CD14-positive monocyte (primary cell): ENCODE measurements around the gene ESRRG. TPM values are rescaled to one million over a fixed set of nuclear protein-coding genes. Genes with fewer than 3 reads are reported as not detected.

ENCODE experiments used
- DNase-seq, 3 donors: peaks; one replicate each; pipeline ENCODE4 v3.0.0-alpha.2; 2011 to 2022
- H2AFZ ChIP-seq: 2 replicates; pipeline ENCODE4 v1.6.0; 2012; ENCODE audit warnings: mild to moderate bottlenecking, low read depth, low read length, inconsistent platforms; ENCODE audit not compliant: insufficient read depth, poor library complexity, severe bottlenecking
- H3K27ac ChIP-seq, 2 donors: 1 replicate in 1 of 2; 2 replicates in 1 of 2; pipeline ENCODE4 v1.5.1; 2012 to 2013; ENCODE audit warnings: low read length in 2 of 2, control low read depth in 1 of 2, inconsistent platforms in 1 of 2, low read depth in 1 of 2, mild to moderate bottlenecking in 1 of 2
- H3K27me3 ChIP-seq, 2 donors: one replicate each; pipeline versions ENCODE4 v1.6.0 to v1.6.1; 2011 to 2013; ENCODE audit warnings: low read length in 2 of 2; ENCODE audit not compliant: control insufficient read depth in 2 of 2, insufficient read depth in 2 of 2
- H3K36me3 ChIP-seq, 2 donors: replicated peaks in 1 of 2; 1 replicate in 1 of 2; 2 replicates in 1 of 2; pipeline versions ENCODE4 v1.5.1 to v1.6.1; 2012 to 2013; ENCODE audit warnings: low read length in 2 of 2, control low read depth in 1 of 2, inconsistent platforms in 1 of 2, mild to moderate bottlenecking in 1 of 2; ENCODE audit not compliant: insufficient read depth in 2 of 2, control insufficient read depth in 1 of 2
- H3K4me1 ChIP-seq, 2 donors: 1 replicate in 1 of 2; 2 replicates in 1 of 2; pipeline versions ENCODE4 v1.5.1 to v1.6.1; 2012 to 2013; ENCODE audit warnings: low read length in 2 of 2, control low read depth in 1 of 2, inconsistent platforms in 1 of 2, mild to moderate bottlenecking in 1 of 2, moderate library complexity in 1 of 2; ENCODE audit not compliant: insufficient read depth in 2 of 2, control insufficient read depth in 1 of 2
- H3K4me2 ChIP-seq: replicated peaks from 2 replicates; pipeline ENCODE3; 2012; ENCODE audit warnings: low read length, moderate library complexity, mild to moderate bottlenecking; ENCODE audit not compliant: poor library complexity, severe bottlenecking; ENCODE audit errors: extremely low read depth
- H3K4me3 ChIP-seq, 3 experiments: fragments of 200-600 bp in 1 of 3; sonication (generic) in 1 of 3; replicated peaks in 1 of 3; 1 replicate in 2 of 3; 2 replicates in 1 of 3; pipeline ENCODE4 v1.5.1; 2011 to 2013; ENCODE audit warnings: low read length in 3 of 3, mild to moderate bottlenecking in 3 of 3, control low read depth in 2 of 3, low read depth in 2 of 3, inconsistent platforms in 1 of 3, moderate library complexity in 1 of 3
- H3K79me2 ChIP-seq: 2 replicates; pipeline ENCODE4 v1.6.0; 2012; ENCODE audit warnings: mild to moderate bottlenecking, control low read depth, inconsistent platforms, low read length, moderate library complexity; ENCODE audit not compliant: insufficient read depth
- H3K9ac ChIP-seq: 2 replicates; pipeline ENCODE4 v1.6.0; 2017; ENCODE audit warnings: low read length, mild to moderate bottlenecking; ENCODE audit not compliant: insufficient read depth, poor library complexity, severe bottlenecking
- H3K9me3 ChIP-seq, 2 donors: replicated peaks in 1 of 2; 1 replicate in 1 of 2; 2 replicates in 1 of 2; pipeline versions ENCODE4 v1.5.1 to v1.6.1; 2012 to 2013; ENCODE audit warnings: low read length in 2 of 2, control low read depth in 1 of 2; ENCODE audit not compliant: control insufficient read depth in 1 of 2, insufficient read depth in 1 of 2
- H4K20me1 ChIP-seq: 2 replicates; pipeline ENCODE4 v1.6.0; 2012; ENCODE audit warnings: mild to moderate bottlenecking, low read length, control low read depth, moderate library complexity; ENCODE audit not compliant: insufficient read depth
- H3K27ac Mint-ChIP-seq, 7 donors: one replicate each; pipeline ENCODE4 v1.8.0; 2020; ENCODE audit warnings: mild to moderate bottlenecking in 7 of 7, mixed read lengths in 7 of 7, moderate library complexity in 6 of 7, inconsistent platforms in 2 of 7
- H3K27me3 Mint-ChIP-seq, 3 donors: one replicate each; pipeline ENCODE4 v1.8.0; 2021 to 2022; ENCODE audit warnings: low read depth in 3 of 3, mild to moderate bottlenecking in 3 of 3, mixed read lengths in 3 of 3, moderate library complexity in 3 of 3, inconsistent platforms in 1 of 3
- H3K36me3 Mint-ChIP-seq, 2 donors: one replicate each; pipeline ENCODE4 v1.8.0; 2020; ENCODE audit warnings: mixed read lengths in 2 of 2, inconsistent platforms in 1 of 2, mild to moderate bottlenecking in 1 of 2
- H3K4me1 Mint-ChIP-seq: one replicate; pipeline ENCODE4 v1.8.0; 2020; ENCODE audit warnings: mild to moderate bottlenecking, mixed read lengths
- H3K4me3 Mint-ChIP-seq, 2 donors: one replicate each; pipeline ENCODE4 v1.8.0; 2020; ENCODE audit warnings: mild to moderate bottlenecking in 2 of 2, mixed read lengths in 2 of 2, moderate library complexity in 1 of 2
- H3K9me3 Mint-ChIP-seq, 7 donors: one replicate each; pipeline ENCODE4 v1.8.0; 2020 to 2022; ENCODE audit warnings: mixed read lengths in 7 of 7, mild to moderate bottlenecking in 6 of 7, moderate library complexity in 6 of 7, inconsistent platforms in 2 of 7
- CTCF ChIP-seq: fragments of 200-600 bp; IDR thresholded peaks from one replicate; pipeline ENCODE4 v1.8.0; 2022; ENCODE audit warnings: antibody characterized with exemption, mild to moderate bottlenecking
- WGBS: methylation state at CpG from one replicate; pipeline ENCODE4 v1.1.5; 2013; ENCODE audit warnings: missing lambda C conversion rate; ENCODE audit not compliant: insufficient coverage; 5-methylcytosine and 5-hydroxymethylcytosine counted together
- intact Hi-C, 2 donors: fragments of 100-400 bp; cut with micrococcal nuclease; formaldehyde crosslinking; loops; one replicate each; pipeline versions ENCODE4 v1.15.0 to v1.15.1; 2023
- polyA plus RNA-seq, 3 donors: library from polyadenylated mRNA; depleted of rRNA in 1 of 3; unstranded in 2 of 3; stranded (reverse) in 1 of 3; fragments of 300-500 nt in 2 of 3; fragments of >200 nt in 1 of 3; fragmentation: Illumina TruSeq in 2 of 3; gene quantifications; 1 replicate in 2 of 3; 2 replicates in 1 of 3; pipeline ENCODE4 v1.2.3, GENCODE V29; 2012 to 2021

Gene ESRRG
- polyA plus RNA-seq, 3 donors = not detected

GRCh38 chr1:216643176-216643575 lies 80.1 kb downstream of the ESRRG start:
- Histone ChIP-seq H3K79me2 (no peaks in the 10 kb centered on the region), H3K9me3 (no peaks in the 10 kb centered on the region), H3K4me2 (no peak overlapping the region), H3K9ac (no peak overlapping the region), H3K27ac (no peak overlapping the region), H3K36me3 (no peaks in the 10 kb centered on the region), H3K4me1 (no peaks in the 10 kb centered on the region), H3K4me3 (no peak overlapping the region), H2AFZ (no peak overlapping the region), H3K27me3 (no peaks in the 10 kb centered on the region), H4K20me1 (no peaks in the 10 kb centered on the region)
- Mint-ChIP-seq H3K4me3 (no peak overlapping the region), H3K36me3 (no peaks in the 10 kb centered on the region), H3K27ac (no peak overlapping the region), H3K9me3 (peaks cover 0 to 7% (median 0%) of the 10 kb centered on the region in 7 donors), H3K4me1 (no peaks in the 10 kb centered on the region), H3K27me3 (peaks cover 0 to 3% (median 0%) of the 10 kb centered on the region in 3 donors)
- 83% methylated on average over 1 of the region's 1 CpG for WGBS
- no peak for DNase-seq
- TF ChIP-seq CTCF = no peak
- intact Hi-C loops = no loop called here

GRCh38 chr1:216641669-216642460 lies 81.4 kb downstream of the ESRRG start:
- Histone ChIP-seq H3K4me2 (no peak overlapping the region), H4K20me1 (no peaks in the 10 kb centered on the region), H3K4me3 (no peak overlapping the region), H3K79me2 (no peaks in the 10 kb centered on the region), H3K9me3 (no peaks in the 10 kb centered on the region), H3K27ac (no peak overlapping the region), H3K4me1 (no peaks in the 10 kb centered on the region), H3K9ac (no peak overlapping the region), H3K36me3 (no peaks in the 10 kb centered on the region), H3K27me3 (no peaks in the 10 kb centered on the region), H2AFZ (no peak overlapping the region)
- peaks cover 0 to 3% (median 0%) of the 10 kb centered on the region in 7 donors for H3K9me3 Mint-ChIP-seq
- H3K4me3 Mint-ChIP-seq = no peak overlapping the region
- no peak for TF ChIP-seq CTCF
- H3K36me3 Mint-ChIP-seq = no peaks in the 10 kb centered on the region
- no peak overlapping the region for H3K27ac Mint-ChIP-seq
- DNase-seq = no peak
- H3K27me3 Mint-ChIP-seq = peaks cover 0 to 3% (median 0%) of the 10 kb centered on the region in 3 donors
- intact Hi-C loops = no loop called here
- 100% methylated on average over 1 of the region's 2 CpGs for WGBS
- H3K4me1 Mint-ChIP-seq = no peaks in the 10 kb centered on the region
